Activated B cell treated with CpG ODN at 0.5 μM for 24 hours (primary cell): ENCODE results near the gene SMIM12. TPM values are rescaled to one million over a fixed set of nuclear protein-coding genes. Genes with fewer than 3 reads are reported as not detected.

ENCODE experiments used
- ATAC-seq: fragments of 200-7000 bp; cut with Tn5 transposase; one replicate; pipeline ENCODE4 v1.10.0; 2021; ENCODE audit warnings: low read depth, mild to moderate bottlenecking, moderate library complexity
- CTCF ChIA-PET: fragments of 350-600 bp; sonication (Branson Sonifier 250); formaldehyde crosslinking; loops from one replicate; lab custom pipeline; 2021; ENCODE audit warnings: antibody characterized with exemption; lab: Charles Lee
- POLR2A ChIA-PET: fragments of 350-600 bp; sonication (Branson Sonifier 250); formaldehyde crosslinking; loops from one replicate; lab custom pipeline; 2021; ENCODE audit warnings: antibody characterized with exemption; lab: Charles Lee
- DNase-seq: peaks from one replicate; pipeline ENCODE4 v3.0.0; 2022
- H3K27ac Mint-ChIP-seq: one replicate; pipeline ENCODE4 v1.8.0; 2020; ENCODE audit warnings: mixed read lengths
- H3K27me3 Mint-ChIP-seq: one replicate; pipeline ENCODE4 v1.8.0; 2021; ENCODE audit warnings: mixed read lengths
- H3K36me3 Mint-ChIP-seq: one replicate; pipeline ENCODE4 v1.8.0; 2021; ENCODE audit warnings: low read depth, mixed read lengths
- H3K4me1 Mint-ChIP-seq: one replicate; pipeline ENCODE4 v1.8.0; 2021; ENCODE audit warnings: mixed read lengths
- H3K4me3 Mint-ChIP-seq: one replicate; pipeline ENCODE4 v1.8.0; 2020; ENCODE audit warnings: mild to moderate bottlenecking, mixed read lengths
- H3K9me3 Mint-ChIP-seq: one replicate; pipeline ENCODE4 v1.8.0; 2020; ENCODE audit warnings: mixed read lengths
- intact Hi-C: fragments of 100-400 bp; cut with micrococcal nuclease; formaldehyde crosslinking; loops from one replicate; pipeline ENCODE4 v1.15.1; 2024
- total RNA-seq: library from RNA; stranded (reverse); gene quantifications from 2 replicates; pipeline ENCODE4 v1.2.3, GENCODE V29; 2022
- TF ChIP-seq, protein P1 (sequence below): fragments of 200-600 bp; IDR thresholded peaks from one replicate; pipeline ENCODE4 v1.8.0; 2022; ENCODE audit warnings: antibody characterized with exemption, mild to moderate bottlenecking

Gene SMIM12
- total RNA-seq, 1 donor from 2014 or later: 45.9 TPM

DNA sequence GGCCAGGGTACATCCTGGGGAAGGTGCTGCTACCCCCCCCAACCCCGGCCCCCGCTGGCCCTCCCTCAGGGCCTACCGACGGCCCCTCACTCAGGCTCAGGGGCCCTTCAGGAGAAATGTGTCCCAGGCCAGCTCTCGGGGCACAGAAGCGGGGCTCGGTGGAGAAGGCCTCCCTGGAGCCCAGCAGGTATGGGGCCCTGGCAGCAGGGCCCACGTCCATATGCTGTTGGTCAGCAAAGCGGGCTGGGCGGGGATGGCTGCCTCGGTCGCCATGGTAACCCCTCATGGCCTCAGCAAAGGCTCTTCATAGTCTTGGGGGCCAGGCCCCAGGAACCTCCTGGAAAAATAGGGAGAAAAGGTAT, 45.5 kb upstream of the SMIM12 start:
- H3K9me3 Mint-ChIP-seq: no peaks in the 10 kb centered on the region
- ChIA-PET CTCF (no interaction called here), POLR2A (no interaction called here)
- H3K27ac Mint-ChIP-seq: no peak overlapping the region
- no peaks in the 10 kb centered on the region for H3K36me3 Mint-ChIP-seq
- ATAC-seq (no peak), DNase-seq (no peak)
- H3K4me3 Mint-ChIP-seq: no peak overlapping the region
- TF ChIP-seq, protein P1, sequence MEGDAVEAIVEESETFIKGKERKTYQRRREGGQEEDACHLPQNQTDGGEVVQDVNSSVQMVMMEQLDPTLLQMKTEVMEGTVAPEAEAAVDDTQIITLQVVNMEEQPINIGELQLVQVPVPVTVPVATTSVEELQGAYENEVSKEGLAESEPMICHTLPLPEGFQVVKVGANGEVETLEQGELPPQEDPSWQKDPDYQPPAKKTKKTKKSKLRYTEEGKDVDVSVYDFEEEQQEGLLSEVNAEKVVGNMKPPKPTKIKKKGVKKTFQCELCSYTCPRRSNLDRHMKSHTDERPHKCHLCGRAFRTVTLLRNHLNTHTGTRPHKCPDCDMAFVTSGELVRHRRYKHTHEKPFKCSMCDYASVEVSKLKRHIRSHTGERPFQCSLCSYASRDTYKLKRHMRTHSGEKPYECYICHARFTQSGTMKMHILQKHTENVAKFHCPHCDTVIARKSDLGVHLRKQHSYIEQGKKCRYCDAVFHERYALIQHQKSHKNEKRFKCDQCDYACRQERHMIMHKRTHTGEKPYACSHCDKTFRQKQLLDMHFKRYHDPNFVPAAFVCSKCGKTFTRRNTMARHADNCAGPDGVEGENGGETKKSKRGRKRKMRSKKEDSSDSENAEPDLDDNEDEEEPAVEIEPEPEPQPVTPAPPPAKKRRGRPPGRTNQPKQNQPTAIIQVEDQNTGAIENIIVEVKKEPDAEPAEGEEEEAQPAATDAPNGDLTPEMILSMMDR: no peak
- intact Hi-C loops: no loop called here
- peaks cover 7% of the 10 kb centered on the region for H3K27me3 Mint-ChIP-seq
- H3K4me1 Mint-ChIP-seq: no peaks in the 10 kb centered on the region

DNA sequence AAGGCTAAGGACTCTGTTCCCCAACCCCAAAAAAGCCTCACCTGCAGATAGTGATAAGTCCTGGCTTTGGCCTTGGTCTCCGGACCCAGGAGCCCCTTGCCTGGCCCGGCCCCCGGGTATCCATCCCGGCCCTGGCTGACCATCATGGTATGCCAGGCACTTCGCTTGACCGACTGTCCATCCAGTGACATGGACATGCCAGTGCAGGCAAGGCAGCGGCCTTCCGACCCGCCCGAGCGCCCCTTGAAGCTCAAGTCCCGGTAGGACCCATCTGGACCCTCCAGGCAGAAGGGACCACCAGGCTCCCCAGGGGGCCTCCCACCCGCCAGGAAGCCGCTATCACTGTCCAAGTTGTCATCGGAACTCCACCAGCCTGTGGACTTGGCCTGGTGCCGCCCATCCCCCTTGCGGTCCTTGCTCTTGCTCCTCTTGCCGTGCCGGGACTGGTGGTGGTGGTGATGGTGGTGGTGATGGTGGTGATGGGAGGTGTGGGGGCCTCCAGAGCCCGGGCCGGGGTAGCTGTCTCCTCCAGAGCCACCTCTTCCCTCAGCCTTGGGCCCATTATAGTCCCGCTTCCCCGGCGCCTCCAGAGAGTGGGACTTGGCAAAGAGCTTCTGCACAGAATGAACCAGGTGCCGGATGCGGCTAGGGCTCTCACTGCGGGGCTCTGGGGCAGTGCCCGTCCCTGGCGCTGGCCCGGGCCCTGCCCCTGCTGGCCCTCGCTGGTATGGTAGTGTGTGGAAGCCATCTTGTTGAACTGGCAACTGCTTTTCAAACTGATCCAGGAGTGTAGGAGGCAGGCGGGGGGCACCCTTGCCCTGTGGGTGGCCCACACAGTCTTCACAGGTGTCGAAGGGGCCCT, 44.9 kb upstream of the SMIM12 start:
- ATAC-seq (no peak), DNase-seq (no peak)
- TF ChIP-seq, protein P1: no peak
- ChIA-PET CTCF (no interaction called here), POLR2A (no interaction called here)
- Mint-ChIP-seq H3K36me3 (no peaks in the 10 kb centered on the region), H3K4me3 (no peak overlapping the region), H3K27ac (no peak overlapping the region), H3K27me3 (peaks cover 7% of the 10 kb centered on the region), H3K9me3 (no peaks in the 10 kb centered on the region), H3K4me1 (no peaks in the 10 kb centered on the region)
- intact Hi-C loops: no loop called here

DNA sequence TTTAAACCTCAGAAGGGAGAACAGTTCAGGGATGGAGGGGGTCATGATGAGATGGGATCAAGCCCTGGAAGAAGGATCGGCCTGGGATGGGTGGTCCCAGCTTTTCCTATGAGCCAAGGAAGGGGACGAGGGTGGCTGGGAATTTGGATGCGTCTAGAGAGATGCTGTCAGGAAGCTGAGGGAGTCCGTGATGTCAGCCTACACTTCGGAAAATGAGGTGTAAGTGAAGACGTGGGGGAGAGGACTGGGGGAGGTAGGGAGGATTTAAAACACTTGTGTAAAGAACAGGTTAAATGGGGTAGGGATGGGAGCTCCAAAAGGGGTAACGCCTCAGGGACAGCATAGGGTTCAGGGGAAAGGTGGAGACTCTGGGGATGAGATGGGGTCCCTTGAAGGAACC, 42.4 kb upstream of the SMIM12 start:
- DNase-seq: no peak
- Mint-ChIP-seq H3K9me3 (no peaks in the 10 kb centered on the region), H3K4me1 (no peaks in the 10 kb centered on the region), H3K27ac (no peak overlapping the region), H3K4me3 (no peak overlapping the region), H3K27me3 (peaks cover 7% of the 10 kb centered on the region), H3K36me3 (no peaks in the 10 kb centered on the region)
- TF ChIP-seq, protein P1: no peak
- CTCF ChIA-PET: no interaction called here
- POLR2A ChIA-PET: interaction anchor here (0.7 to 1.1 kb wide), 2 partner anchors 18 to 107 kb away, joined by 3 read pairs; no protein-coding TSS in a partner anchor
- no peak for ATAC-seq
- intact Hi-C loops: no loop called here

DNA sequence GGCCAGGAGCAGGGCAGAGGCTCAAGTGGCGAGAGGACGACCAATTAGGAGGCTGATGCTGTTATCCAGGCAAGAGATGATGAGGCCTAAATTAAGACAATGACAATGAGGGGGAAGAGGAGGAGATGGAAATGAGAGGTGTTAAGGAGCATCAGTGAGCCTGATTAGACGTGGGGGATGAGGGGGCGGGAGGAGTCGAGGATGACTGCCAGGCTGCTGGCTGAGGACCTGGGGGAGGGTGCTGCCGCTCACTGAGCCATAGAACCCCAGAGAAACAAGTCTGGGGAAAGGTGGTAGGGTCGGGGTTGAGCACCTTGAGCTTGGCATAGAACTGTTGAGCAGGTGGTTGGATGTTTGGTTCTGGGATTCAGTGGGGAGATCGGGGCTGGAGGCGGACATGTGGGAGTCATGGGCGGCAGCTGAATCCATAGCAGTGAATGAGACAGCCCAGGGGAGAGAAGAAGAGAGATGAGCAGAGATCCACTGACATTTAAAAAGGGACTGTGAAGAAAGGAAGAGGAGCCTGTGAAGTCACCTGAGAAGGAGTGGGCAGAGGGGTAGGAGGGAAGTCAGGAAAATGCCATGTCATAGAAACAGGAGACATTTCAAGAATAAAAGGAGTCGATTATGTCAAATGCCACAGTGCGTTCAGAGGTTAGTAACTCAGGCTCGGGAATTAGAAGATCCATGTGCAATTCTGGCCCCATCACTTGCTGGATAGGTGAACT, 41.4 kb upstream of the SMIM12 start:
- Mint-ChIP-seq H3K9me3 (no peaks in the 10 kb centered on the region), H3K36me3 (no peaks in the 10 kb centered on the region), H3K4me3 (no peak overlapping the region), H3K27me3 (peaks cover 7% of the 10 kb centered on the region), H3K4me1 (no peaks in the 10 kb centered on the region), H3K27ac (no peak overlapping the region)
- TF ChIP-seq, protein P1: no peak
- no peak for ATAC-seq
- POLR2A ChIA-PET: no interaction called here
- CTCF ChIA-PET: no interaction called here
- no peak for DNase-seq
- intact Hi-C loops: no loop called here

DNA sequence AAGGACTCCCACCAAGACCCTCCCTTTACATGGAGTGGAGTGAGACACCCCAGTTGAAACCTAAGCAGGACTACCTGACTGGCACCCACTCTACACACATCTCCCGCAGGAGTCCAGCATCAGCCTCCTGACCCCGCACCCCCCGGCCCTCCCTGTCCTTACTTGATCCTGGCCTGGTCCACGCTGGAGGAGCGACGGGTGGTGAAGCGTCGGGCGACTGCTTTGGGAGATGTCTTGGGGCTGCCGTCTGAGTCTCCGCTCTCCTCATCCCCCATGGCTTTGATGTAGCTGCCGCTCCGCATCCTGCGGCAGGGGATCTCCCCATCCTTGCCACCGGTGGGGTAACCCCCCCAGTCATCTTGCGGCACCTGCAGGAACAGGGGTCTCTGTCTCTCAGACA, 40.4 kb upstream of the SMIM12 start:
- H3K9me3 Mint-ChIP-seq: no peaks in the 10 kb centered on the region
- ChIA-PET CTCF (no interaction called here), POLR2A (no interaction called here)
- DNase-seq: no peak
- H3K36me3 Mint-ChIP-seq: no peaks in the 10 kb centered on the region
- intact Hi-C loops: no loop called here
- TF ChIP-seq, protein P1: no peak
- peaks cover 7% of the 10 kb centered on the region for H3K27me3 Mint-ChIP-seq
- no peak overlapping the region for H3K4me3 Mint-ChIP-seq
- ATAC-seq: no peak
- H3K4me1 Mint-ChIP-seq: no peaks in the 10 kb centered on the region
- H3K27ac Mint-ChIP-seq: no peak overlapping the region
